HG03064 (cell line): ENCODE data around the gene UNC13C.

Experiments used
- ATAC-seq: cut with Tn5 transposase; IDR thresholded peaks from one replicate; pipeline ENCODE4 v1.9.1; 2021; ENCODE audit warnings: low read depth; ENCODE audit not compliant: unreplicated experiment

The UNC13C gene

GRCh38 chr15:54605556-54605955, 627.3 kb downstream of the UNC13C start:
- ATAC-seq: no peak

GRCh38 chr15:54608876-54609835, 630.9 kb downstream of the UNC13C start:
- no peak for ATAC-seq

DNA sequence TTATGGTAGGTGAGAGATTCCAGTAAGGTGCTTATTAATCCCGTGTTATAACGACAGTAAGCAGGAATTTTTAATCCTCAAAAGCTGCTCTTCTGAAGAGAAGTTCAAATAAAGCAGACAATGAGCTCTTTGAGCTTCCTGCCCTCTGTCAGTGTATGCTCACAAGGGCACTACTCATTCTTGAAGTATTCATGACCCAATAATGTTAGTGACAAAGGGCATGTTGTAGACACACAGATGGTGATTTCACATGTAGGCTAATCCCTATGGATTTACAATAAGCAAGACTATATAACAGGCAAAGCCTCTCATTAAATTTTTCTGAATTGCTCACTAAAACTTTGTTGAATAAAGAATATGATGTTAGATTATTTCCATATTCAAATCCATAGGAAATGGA, 639.9 kb downstream of the UNC13C start:
- no peak for ATAC-seq

- no peak for ATAC-seq
These were observed 640.9 kb downstream of the UNC13C start for GRCh38 chr15:54619180-54619579.

DNA sequence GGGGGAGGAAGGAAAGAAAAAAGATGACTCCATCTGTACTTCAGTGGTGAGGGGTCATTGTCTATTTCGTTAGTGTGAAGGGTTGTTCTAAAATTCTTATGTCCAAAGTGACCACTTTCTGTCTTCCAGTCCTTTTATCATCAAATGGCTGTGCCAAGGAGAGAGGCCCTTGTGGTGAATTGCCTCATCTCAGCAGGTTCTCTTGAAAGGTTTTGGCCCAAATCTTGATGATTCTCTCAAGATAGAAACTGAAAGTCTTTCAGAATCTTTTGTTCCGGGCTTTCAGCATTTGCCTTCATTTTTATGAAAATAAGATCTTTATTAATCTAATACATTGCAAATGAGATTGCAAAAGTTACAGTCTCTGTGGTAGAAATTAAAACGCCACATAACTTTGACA, 642.7 kb downstream of the UNC13C start:
- no peak for ATAC-seq

GRCh38 chr15:54636147-54636546, 657.9 kb downstream of the UNC13C start:
- no peak for ATAC-seq

GRCh38 chr15:54638666-54639065, 660.4 kb downstream of the UNC13C start:
- no peak for ATAC-seq

GRCh38 chr15:54640873-54641272, 662.6 kb downstream of the UNC13C start:
- no peak for ATAC-seq

DNA sequence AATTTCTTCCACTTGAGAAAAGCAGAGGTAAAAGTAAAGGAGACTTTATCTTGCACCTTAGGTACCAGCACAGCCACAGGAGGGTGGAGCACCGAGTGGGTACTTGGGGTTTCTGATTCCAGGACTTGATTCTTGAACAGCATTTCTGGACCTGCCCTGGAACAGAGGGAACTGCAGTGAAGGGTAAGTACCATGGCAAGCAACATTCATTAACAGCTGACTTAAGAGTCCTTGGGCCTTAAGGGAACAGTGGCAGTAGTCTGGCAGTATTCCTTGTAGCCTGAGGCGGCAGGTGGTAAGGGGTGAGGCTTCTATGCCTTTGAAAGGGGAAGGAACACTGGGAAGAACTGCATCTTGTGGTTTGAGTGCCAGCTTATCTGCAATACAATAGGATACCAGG, 666.6 kb downstream of the UNC13C start:
- ATAC-seq: no peak

- ATAC-seq: no peak
These were observed 681.4 kb downstream of the UNC13C start for GRCh38 chr15:54659646-54660045.

- ATAC-seq: no peak
These were observed 682.1 kb downstream of the UNC13C start for GRCh38 chr15:54660356-54660755.

- ATAC-seq: no peak
These were observed 697.0 kb downstream of the UNC13C start for GRCh38 chr15:54675241-54675640.

DNA sequence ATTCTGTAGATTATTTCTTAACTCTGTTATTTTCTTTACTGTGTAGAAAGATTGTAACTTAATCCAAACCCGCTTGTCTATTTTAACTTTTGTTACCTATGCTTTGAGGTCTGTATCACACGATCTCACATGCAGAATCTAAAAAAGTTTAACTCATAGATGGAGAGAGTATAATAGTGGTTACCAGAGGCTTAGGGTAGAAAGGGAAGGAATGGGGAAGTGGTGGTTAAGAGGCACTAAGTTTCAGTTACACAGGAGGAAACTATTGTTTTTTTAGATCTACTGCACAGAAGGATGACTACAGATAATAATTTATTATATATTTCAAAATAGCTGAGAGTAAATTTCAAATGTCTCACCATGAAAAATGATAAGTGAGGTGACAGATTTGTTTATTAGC, 703.3 kb downstream of the UNC13C start:
- no peak for ATAC-seq
